NCI-H187 treated with DMSO at 0.1 percent for 48 hours (cell line): ENCODE results near the gene RSBN1L.

Experiments used
- DNase-seq: peaks from one replicate; lab custom pipeline; 2025; lab: John Stamatoyannopoulos, UW

The RSBN1L gene

GRCh38 chr7:77806425-77806824 lies 110.2 kb downstream of the RSBN1L start:
- DNase-seq: no peak

- no peak for DNase-seq
These were observed 112.3 kb downstream of the RSBN1L start for GRCh38 chr7:77808517-77808916.

GRCh38 chr7:77811516-77812289 lies 115.4 kb downstream of the RSBN1L start:
- DNase-seq: no peak

GRCh38 chr7:77812290-77812685 lies 116.0 kb downstream of the RSBN1L start:
- no peak for DNase-seq

GRCh38 chr7:77813180-77813579 lies 116.9 kb downstream of the RSBN1L start:
- no peak for DNase-seq

- DNase-seq: no peak
These were observed 122.8 kb downstream of the RSBN1L start for GRCh38 chr7:77819021-77819420.

- no peak for DNase-seq
These were observed 124.7 kb downstream of the RSBN1L start for GRCh38 chr7:77820967-77821366.

- DNase-seq: no peak
These were observed 126.0 kb downstream of the RSBN1L start for GRCh38 chr7:77822269-77822668.

- DNase-seq: no peak
These were observed 127.5 kb downstream of the RSBN1L start for GRCh38 chr7:77823787-77824186.

- no peak for DNase-seq
These were observed 128.4 kb downstream of the RSBN1L start for GRCh38 chr7:77824636-77825035.

- DNase-seq: no peak
These were observed 128.9 kb downstream of the RSBN1L start for GRCh38 chr7:77825131-77825530.

GRCh38 chr7:77826300-77826699 lies 130.0 kb downstream of the RSBN1L start:
- no peak for DNase-seq

GRCh38 chr7:77827999-77828398 lies 131.7 kb downstream of the RSBN1L start:
- peak; percentile 18 for DNase-seq

GRCh38 chr7:77830649-77831355 lies 134.5 kb downstream of the RSBN1L start:
- peak; percentile 99 for DNase-seq

GRCh38 chr7:77831481-77831880 lies 135.2 kb downstream of the RSBN1L start:
- no peak for DNase-seq

- DNase-seq: no peak
These were observed 135.7 kb downstream of the RSBN1L start for GRCh38 chr7:77831953-77832352.
